ENCODE measurements around the gene MRPL19. TPM values are rescaled to one million over a fixed set of nuclear protein-coding genes. Genes with fewer than 3 reads are reported as not detected.

The MRPL19 gene
- total RNA-seq, 1 experiment from 2014 or later = 85.9 TPM

DNA sequence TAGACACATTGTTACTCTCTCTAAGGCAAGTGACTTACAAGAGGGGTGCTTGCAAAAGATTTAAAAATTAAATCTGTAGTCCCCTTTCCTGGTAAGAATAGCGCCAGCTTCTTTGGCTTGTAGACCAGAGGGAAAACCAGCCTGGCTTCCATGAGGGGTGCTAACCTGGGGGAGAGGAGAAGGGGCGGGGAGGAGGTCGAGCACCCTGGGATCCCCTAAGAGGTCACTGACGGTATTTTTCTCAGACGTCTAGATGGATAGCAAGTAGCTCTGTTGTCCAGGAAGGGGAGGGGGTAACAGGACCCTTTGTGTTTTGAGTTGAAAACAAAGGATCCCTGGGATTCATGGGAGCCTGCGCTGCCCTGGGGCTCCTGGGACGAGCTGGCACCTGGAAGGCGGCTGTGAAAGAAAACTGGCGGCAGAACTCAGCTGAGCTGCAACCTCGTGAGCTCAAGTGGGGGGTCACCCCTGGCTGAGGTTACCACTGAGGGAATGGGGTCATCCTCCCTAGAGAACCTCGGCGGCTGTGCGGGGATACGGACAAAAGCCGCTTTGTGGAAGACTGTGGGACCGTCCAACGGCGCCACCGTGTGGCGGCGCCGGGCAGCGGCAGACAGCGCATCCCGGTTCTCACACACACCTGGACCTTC, 37.8 kb upstream of the MRPL19 start:
- H2AFZ ChIP-seq (ENCODE audit: low read length) = peak overlapping the region; percentile 83
- peaks cover 60% of the 10 kb centered on the region for H3K4me1 ChIP-seq (ENCODE audit: insufficient read depth, low read length)
- no peaks in the 10 kb centered on the region for H4K20me1 ChIP-seq (ENCODE audit: low read length)
- no TSS peak for BruUV-seq (replicated peaks)
- ChIA-PET POLR2A (ENCODE audit: unreplicated experiment) (no interaction called here), CTCF (interaction anchor here (0.9 to 1.4 kb wide), 3 partner anchors 19 to 143 kb away, joined by 5 to 7 read pairs (median 6); no protein-coding TSS in a partner anchor)
- H3K27me3 ChIP-seq (ENCODE audit: low read length) = no peaks in the 10 kb centered on the region
- peak overlapping the region; percentile 84 for H3K4me2 ChIP-seq (ENCODE audit: low read length)
- no peaks in the 10 kb centered on the region for H3K36me3 ChIP-seq (ENCODE audit: low read depth, low read length)
- ATAC-seq = peak; percentile 52
- no peak overlapping the region; the same call in 1 of the 2 replicates for H3K9ac ChIP-seq (ENCODE audit: low read length)
- H3K79me2 ChIP-seq (ENCODE audit: low read length) = no peaks in the 10 kb centered on the region
- peaks cover 9% of the 10 kb centered on the region for H3F3A ChIP-seq (ENCODE audit: low read length, unreplicated experiment)
- DNase-seq = peak; percentile 80
- intact Hi-C loops (cut with micrococcal nuclease) = loop anchor here (1.0 to 5.0 kb wide), 4 partner anchors 19 to 145 kb away; no protein-coding TSS in a partner anchor
- peak overlapping the region; percentile 93; the same call in 1 of the 2 replicates for H3K27ac ChIP-seq (ENCODE audit: low read length)
- H3K4me3 ChIP-seq (ENCODE audit: low read length) = peak overlapping the region; percentile 53; the same call in 1 of the 2 replicates
- TF ChIP-seq, protein P1, sequence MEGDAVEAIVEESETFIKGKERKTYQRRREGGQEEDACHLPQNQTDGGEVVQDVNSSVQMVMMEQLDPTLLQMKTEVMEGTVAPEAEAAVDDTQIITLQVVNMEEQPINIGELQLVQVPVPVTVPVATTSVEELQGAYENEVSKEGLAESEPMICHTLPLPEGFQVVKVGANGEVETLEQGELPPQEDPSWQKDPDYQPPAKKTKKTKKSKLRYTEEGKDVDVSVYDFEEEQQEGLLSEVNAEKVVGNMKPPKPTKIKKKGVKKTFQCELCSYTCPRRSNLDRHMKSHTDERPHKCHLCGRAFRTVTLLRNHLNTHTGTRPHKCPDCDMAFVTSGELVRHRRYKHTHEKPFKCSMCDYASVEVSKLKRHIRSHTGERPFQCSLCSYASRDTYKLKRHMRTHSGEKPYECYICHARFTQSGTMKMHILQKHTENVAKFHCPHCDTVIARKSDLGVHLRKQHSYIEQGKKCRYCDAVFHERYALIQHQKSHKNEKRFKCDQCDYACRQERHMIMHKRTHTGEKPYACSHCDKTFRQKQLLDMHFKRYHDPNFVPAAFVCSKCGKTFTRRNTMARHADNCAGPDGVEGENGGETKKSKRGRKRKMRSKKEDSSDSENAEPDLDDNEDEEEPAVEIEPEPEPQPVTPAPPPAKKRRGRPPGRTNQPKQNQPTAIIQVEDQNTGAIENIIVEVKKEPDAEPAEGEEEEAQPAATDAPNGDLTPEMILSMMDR (conservative IDR thresholded peaks at IDR 0.05; ENCODE audit: low read depth, low read length) = peak; percentile 96
- TF ChIP-seq EZH2phosphoT487 (IDR thresholded peaks at IDR 0.05; ENCODE audit: borderline replicate concordance, low read length) (no peak), EZH2 (IDR thresholded peaks at IDR 0.05; ENCODE audit: low read length, unreplicated experiment) (no peak)
- no peaks in the 10 kb centered on the region for H3K9me2 ChIP-seq (replicated peaks; ENCODE audit: low read length)
- H3K9me3 ChIP-seq (ENCODE audit: low read length) = no peaks in the 10 kb centered on the region

DNA sequence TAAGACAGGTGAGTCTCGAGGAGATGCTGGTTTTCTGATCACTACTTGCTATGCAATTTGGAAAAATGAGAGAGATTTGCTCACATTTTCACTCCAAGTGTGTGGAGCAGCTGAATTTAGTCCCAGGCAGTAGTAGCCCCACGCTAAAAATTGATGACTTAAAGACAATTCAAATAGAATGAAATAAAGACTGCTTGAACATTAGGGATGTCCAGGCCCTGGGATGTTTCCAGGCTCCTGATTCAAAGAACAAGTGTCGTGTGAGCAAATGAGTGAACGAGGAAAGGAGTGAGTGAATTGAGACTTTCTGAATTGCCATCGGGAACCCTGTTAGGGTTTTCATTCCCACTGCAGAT, 37.3 kb upstream of the MRPL19 start:
- H2AFZ ChIP-seq (ENCODE audit: low read length) = 0 out of 2 replicates have a peak overlapping the region, but pooled peaks have one; percentile 83
- H3K9me3 ChIP-seq (ENCODE audit: low read length) = no peaks in the 10 kb centered on the region
- H3K4me2 ChIP-seq (ENCODE audit: low read length) = peak overlapping the region; percentile 84; the same call in 1 of the 2 replicates
- ChIA-PET CTCF (no interaction called here), POLR2A (ENCODE audit: unreplicated experiment) (no interaction called here)
- H3F3A ChIP-seq (ENCODE audit: low read length, unreplicated experiment) = peaks cover 7% of the 10 kb centered on the region
- H3K4me3 ChIP-seq (ENCODE audit: low read length) = no peak overlapping the region
- H3K36me3 ChIP-seq (ENCODE audit: low read depth, low read length) = no peaks in the 10 kb centered on the region
- no peak for TF ChIP-seq EZH2phosphoT487 (IDR thresholded peaks at IDR 0.05; ENCODE audit: borderline replicate concordance, low read length)
- TF ChIP-seq EZH2 (IDR thresholded peaks at IDR 0.05; ENCODE audit: low read length, unreplicated experiment) = no peak
- TF ChIP-seq, protein P1 (conservative IDR thresholded peaks at IDR 0.05; ENCODE audit: low read depth, low read length) = peak; percentile 7; the same call in 1 of the 2 replicates
- H3K9me2 ChIP-seq (replicated peaks; ENCODE audit: low read length) = no peaks in the 10 kb centered on the region
- no peaks in the 10 kb centered on the region for H3K27me3 ChIP-seq (ENCODE audit: low read length)
- peaks cover 60% of the 10 kb centered on the region for H3K4me1 ChIP-seq (ENCODE audit: insufficient read depth, low read length)
- no peak for ATAC-seq
- H3K27ac ChIP-seq (ENCODE audit: low read length) = no peak overlapping the region
- no TSS peak for BruUV-seq (replicated peaks)
- DNase-seq = no peak
- H3K9ac ChIP-seq (ENCODE audit: low read length) = no peak overlapping the region
- H4K20me1 ChIP-seq (ENCODE audit: low read length) = no peaks in the 10 kb centered on the region
- H3K79me2 ChIP-seq (ENCODE audit: low read length) = no peaks in the 10 kb centered on the region
- intact Hi-C loops (cut with micrococcal nuclease) = loop anchor here (1.0 to 5.0 kb wide), 4 partner anchors 19 to 145 kb away; no protein-coding TSS in a partner anchor
